HG03575 (cell line): ENCODE measurements around the gene ZMAT5.

Source experiments
- ATAC-seq: cut with Tn5 transposase; IDR thresholded peaks from one replicate; pipeline ENCODE4 v1.9.1; 2021; ENCODE audit not compliant: unreplicated experiment, insufficient number of reproducible peaks, low FRiP score; ENCODE audit errors: extremely low read depth

Gene ZMAT5

DNA sequence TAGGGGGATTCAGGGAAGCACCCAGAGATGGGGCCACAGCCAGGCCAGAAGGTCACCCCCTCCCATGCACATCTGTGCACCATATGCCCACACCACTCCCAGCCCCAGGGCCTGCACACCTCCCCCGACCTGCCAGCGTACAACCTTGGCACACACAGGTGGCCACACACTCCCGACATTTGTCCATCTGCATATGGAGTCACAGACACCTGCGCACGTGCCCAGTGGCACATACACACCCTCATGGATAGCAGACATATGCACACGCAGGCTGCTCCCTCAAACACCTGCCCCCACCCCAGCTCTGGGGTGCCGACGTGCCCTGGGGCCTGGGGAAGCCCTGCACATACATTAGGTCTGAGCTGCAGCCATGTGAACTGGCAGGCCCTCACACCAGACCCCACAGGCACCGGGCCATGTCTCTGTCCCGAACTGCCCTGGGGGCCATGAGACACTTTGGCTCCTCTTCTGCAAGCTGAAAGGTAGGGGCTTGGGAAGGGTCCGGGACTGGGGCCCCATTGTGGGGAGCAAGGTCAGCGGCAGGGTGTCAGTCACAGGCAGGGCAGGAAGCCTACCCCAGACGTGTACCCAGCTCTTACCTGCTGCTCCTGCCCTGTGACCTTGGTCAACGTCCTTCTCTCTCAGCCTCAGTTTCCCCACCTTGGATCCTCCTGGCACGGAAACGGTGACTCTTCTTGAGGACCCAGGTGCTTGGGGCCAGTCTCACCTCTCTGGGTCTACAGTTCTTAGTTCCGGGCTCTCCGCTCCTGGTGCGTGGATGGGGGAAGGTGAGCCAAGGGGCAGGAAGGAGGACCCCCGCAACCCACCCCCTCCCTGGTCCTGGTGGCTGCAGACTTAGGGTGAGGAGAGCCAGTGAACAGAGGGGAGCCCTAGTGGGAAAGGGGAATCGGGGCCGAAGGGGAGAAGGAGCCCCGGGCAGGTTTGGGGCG is 47.6 kb downstream of the ZMAT5 start:
- ATAC-seq = no peak

DNA sequence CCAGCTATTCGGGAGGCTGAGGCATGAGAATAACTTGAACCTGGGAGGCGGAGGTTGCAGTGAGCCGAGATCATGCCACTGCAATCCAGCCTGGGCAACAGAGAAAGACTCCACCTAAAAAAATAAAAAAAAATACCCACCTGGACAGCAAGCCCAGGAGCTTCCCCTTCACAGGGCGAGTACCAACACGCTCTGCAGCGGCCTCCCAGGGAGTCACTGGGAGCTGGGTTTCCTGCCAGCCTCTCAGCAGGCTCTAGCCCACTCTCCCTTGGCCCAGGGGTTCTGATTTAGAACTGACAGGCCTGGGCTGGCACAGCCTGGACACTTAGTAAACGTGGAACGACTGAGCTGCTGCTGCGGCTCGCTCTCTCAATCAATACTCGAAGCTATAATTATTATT is 49.0 kb downstream of the ZMAT5 start:
- no peak for ATAC-seq

DNA sequence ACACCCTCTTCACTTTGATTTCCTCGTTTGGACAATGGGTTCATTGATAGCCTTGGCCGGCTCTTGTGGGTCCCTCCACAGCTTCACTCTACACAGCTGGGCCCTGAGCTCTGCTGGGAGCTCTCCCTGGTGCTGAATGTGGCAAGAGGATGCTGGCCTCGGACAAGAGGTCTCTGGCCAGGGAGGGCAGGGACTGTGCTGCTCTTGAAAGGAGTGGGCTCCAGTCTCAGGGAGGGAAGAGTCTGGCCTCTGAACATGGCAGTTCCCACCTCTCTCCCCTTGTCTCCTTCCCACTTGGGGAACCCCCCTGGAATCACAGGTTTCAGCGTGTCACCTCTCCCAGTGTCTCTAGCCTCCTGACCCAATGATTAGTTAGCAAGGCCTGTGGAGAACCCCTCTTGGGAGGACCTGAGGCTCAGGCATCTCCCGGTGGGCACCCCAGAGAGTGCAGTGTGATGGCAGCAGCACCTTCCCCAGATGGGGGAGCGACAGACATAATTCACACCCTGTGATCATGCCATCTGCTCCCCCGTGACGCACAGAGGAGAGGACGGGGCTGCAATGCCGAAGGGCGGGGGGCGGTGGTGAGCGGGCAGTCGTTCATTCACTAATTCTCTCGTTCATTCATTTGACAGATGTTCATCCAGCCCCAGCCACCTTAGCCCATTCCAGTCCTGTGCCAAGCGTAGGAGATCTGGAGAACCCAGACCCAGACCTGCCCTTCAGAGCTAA is 49.8 kb downstream of the ZMAT5 start:
- ATAC-seq = no peak

DNA sequence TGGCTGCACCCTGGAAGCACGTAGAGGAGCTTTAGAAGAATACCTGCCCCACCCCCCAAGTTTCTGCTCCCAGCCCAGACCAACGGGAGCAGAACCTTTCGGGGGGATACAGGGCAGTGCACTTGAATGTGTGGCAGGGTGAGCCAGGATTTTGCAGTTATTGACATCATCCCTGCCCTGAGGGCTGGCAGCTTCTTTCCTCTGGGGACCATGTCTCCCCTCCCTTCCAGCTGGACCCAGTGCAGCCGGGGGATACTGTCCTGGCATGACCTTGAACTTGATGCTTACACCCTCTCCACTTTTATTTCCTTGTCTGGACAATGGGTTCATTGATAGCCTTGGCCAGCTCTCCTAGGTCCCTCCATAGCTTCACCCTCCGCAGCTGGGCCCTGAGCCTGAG is 51.1 kb downstream of the ZMAT5 start:
- ATAC-seq = no peak

DNA sequence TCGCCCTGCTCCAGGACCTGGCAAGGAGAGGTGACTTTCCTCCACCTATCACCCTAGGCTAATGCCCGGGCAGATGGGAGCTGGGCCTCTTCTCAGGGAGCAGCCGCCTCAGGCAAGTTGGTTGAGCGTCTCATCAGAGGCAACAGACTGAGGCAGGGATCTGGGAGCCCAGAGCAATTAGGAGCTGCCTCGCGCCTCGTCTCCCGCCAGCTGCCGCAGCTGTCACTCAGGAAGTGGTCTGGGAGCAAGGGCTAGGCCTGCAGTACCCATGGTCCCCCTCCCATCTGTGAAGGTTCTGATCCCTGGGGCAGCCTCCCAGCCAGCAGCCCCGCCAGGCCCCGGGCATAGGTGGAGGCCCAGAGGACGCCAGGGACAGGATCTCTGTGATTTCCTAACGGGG is 51.6 kb downstream of the ZMAT5 start:
- no peak for ATAC-seq

DNA sequence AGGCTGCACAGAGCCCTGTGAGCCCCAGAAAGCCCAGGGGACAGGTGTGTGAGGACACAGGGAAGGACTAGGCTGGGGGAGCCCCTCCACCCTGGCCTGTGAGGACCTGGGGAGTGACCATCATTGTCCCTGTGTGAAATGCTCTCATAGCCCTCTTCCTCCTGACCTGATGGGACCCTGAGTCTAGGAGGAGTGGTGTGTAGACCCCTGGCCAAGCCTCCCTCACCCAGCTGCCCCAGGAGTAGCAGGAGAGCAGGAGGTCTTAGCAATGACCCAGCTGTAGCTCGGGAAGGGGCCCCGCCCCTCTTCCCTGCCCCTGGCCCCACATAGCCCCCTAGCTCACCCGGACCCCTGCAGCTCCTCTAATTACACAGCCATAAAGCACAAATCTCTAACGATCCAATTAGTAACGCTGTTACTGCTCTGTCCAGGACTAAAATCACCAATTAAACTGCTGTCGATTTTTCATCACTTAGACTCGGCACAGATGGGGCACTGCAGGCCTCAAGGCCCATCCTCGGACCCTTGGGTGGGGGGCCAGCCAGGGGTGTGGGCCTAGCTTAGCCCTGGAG is 53.6 kb downstream of the ZMAT5 start:
- ATAC-seq = no peak

DNA sequence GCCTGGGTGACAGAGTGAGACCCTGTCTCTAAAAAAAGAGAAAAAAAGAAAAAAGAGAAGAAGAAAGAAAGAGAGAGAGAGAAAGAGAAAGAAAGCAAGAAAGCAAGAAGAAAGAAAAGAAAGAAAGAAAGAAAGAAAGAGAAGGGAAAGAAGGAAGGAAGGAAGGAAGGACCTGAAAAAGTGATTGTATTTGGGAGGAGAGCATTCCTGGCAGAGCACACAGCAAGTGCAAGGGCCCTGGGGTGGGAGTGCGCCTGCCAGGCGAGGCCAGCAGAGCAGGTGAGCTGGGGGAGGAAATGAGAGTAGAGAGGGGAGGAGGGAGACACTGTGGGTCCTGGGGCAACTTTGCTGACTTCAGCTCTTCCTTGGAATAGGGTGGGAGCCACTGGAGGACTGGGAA is 54.7 kb downstream of the ZMAT5 start:
- ATAC-seq = no peak

DNA sequence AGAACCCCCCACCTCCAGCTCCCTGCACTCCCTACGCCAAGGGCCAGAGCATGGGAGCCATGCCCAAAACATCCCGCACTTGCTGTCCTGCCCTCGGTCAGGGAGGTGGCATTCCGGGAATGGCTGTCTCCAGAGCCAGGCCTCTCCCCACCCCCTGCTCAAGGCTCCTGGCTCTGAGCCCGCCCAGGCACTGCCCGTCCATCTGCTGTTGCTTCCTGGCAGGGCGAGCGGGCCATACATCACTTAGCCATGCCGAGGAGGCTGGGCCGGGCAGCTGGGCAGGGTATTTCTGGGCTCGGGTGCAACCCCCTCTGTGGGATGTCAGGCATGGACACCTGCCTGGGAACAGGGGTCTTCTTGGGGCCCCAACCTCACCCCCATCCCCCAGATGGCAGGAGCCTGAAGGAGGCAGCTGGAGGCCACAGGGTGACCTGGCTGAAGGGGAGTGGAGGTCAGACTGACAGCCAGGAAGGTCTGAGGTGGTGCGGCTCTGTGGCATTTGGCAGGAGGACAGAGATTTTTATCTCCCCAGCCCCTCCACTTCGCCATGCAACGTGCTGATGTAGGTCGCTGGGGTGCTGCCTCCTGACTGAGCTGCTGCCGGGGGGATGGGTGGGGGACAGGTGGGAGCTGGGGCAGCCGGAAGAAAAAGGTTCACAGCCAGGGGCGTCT is 55.7 kb downstream of the ZMAT5 start:
- no peak for ATAC-seq

DNA sequence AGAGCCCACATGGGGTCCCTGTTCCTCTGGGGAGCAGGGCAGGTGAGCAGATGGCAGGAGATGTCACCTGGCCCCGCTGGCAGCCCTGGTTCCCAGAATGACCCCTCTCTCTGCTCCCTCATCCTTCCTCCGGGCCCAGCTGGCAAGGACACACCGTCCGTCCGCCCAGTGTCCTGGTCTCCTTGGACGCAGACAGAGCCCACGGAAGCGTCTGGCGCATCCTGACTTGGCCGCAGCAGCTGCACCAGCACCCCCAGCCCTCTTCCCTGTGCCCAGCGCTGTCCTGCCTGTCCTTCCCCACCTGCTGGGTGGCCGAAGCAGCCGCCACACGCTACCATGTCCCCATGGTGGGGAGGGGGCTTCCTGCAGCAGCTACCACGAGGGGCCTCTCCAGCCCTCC is 56.6 kb downstream of the ZMAT5 start:
- ATAC-seq = no peak

DNA sequence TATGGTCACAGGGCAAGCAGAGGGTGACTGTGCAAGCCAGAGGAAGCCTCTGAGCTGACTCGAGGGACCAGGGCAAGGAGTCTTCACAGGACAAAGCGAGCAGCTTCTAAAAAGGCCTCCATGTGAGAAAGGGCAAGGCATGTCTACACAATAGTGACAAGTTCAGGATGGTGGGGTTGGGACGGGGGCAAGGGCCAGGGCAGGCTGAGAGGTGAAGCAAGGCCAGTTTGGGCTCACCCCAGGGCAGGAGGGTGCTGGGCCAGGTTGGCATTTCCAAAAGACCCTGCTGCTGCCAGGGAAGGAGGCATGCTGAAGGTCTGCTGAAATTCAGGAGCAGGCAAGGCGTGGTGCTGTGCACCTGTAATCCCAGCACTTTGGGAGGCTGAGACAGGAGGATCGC is 59.3 kb downstream of the ZMAT5 start:
- no peak for ATAC-seq

DNA sequence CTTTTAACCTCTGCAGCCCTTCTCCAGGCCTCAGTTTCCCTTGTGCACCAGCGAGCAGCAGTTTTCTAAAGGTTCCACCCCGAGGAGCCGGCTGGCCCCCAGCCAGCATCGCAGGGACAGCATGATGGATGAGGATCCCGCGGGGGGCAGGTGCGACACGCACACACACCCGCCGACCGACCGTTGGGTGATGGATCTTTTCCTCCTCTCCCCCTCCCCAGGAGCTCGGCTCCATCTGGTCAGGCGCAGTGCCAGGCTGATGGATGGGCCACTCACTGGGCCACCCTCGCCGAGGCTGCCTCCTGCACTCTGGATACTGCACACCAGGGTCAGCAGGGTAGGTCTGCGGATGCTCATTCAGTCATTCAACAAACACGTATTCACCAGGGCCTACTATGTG is 59.8 kb downstream of the ZMAT5 start:
- no peak for ATAC-seq

DNA sequence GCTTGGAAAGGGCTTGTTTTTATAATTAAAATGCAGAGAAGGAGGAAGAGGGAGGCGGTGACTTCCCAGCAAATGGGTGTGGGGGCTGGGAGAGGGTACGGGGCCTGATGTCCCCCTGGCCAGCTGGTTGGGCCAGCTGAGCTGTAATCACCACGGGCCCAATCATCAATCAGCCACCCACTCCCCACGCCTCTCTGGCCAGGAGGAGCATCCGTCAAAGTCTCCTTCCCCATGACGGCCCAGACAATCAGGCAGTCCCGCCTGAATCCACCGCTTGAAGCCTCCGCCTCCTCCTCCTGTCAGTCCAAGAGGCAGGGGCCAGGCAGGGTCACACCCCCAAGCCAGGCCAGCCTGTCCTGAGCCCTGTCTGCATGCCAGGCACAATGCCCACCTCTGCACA is 60.3 kb downstream of the ZMAT5 start:
- no peak for ATAC-seq

DNA sequence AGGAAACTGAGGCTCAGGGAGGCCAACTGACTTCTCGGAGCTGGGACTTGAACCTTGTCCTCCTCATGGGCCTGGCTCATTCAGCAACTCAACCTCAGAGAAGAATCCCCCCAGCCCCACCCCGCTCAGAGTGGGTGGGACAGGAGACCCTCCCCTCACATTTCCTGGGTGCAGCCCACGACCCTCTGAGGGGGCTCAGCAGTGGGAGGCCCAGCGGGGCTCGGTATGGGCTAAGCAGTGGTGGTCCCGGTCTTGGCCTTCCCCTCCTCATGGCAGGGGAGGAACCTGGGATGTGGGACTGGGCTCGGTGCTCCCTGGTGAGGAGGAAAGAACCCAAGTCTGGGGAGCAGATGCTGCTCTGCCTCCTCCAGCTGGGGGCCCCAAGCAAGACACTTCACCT is 61.2 kb downstream of the ZMAT5 start:
- ATAC-seq = no peak

DNA sequence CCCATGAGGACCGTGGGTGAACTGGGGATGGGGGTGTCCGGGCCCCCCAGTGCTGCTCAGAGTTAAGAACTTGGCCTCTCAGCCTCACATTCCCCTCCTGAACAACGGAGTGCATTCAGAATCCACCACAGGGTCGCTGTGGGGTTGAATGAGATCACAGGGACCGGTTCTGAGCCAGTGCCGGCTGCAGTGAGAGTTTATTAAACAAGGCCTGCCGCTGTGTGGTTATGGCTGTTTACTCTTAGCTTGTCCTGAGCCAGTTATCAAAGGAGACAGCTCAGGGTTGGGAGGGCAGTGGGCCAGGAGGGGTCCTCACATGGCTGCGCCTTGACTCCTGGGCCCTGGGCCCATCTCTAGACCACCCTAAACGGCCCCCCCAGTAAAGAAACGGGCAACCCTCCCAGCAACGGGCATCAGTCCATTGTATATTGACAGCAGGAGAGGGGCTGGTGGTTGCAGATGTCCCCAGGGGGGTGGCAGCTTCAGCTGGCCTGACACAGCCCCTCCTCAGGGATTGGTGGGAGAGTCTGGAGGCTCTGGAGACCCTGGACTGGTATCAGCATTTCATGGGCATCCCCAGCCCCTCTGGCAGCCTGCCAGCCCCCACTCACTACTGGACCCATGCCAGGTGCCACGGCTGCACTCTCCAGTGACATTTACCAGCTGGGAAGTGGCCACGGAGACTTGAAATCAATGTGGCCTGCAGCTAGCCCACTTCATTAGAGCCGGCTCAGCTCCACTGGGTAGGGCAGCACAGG is 62.1 kb downstream of the ZMAT5 start:
- ATAC-seq = no peak

DNA sequence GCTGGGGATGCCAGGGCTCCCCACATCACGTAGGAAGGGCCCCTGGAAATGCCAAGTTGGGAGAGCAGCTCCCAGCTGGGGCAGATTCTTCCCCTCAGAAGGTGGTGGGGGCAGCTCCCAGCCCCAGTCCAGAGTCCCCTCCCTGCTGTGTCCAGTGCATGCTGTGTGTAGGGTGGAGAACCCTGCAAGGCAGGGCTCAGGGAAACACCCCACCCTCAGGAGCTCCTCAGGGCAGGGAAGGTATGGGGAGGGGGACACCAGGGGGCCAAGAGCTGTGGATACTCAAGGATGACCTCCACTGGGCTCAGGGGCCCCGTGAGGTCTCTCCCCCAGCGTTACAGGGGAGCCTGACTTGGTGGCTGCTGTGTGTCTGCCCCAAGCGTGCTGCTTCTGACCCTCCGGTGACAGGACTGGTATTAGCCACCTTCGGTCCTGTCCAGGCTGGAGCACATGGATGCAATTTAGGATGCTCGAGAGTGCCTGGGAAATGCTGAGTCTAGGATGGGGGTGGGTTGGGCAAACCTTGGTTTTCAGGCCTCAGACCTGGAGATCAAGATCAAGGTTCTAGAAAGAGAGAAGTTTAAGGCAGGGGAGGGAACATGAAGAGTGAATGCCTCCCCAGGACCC is 63.1 kb downstream of the ZMAT5 start:
- ATAC-seq = no peak

DNA sequence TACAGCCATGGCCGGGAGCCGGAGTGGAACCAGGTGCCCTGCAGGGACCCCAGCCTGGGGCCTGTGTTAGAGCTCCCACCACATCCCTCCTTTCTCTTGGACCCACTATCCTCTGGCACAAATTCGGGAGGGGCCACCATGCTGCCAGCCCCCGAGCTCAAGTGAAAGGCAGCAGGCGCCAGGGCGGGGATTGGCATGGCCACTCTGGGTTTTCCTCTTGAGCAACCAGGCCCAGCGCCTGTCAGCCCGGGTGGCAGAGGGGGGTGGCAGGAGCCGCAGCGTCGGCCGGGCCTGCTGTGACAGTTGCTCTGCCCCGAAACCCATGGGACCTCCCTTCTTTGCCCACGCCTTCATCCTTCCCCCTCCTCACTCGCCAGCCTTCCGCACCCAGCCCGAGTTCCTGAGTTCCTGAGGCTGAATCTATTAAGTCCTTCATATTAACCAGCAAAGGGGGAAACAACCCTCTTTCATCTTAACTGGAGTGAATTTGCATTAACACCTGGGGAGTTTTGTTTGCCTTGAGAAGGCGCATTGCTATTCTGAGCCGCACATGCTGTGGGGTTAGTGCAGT is 63.8 kb downstream of the ZMAT5 start:
- no peak for ATAC-seq

DNA sequence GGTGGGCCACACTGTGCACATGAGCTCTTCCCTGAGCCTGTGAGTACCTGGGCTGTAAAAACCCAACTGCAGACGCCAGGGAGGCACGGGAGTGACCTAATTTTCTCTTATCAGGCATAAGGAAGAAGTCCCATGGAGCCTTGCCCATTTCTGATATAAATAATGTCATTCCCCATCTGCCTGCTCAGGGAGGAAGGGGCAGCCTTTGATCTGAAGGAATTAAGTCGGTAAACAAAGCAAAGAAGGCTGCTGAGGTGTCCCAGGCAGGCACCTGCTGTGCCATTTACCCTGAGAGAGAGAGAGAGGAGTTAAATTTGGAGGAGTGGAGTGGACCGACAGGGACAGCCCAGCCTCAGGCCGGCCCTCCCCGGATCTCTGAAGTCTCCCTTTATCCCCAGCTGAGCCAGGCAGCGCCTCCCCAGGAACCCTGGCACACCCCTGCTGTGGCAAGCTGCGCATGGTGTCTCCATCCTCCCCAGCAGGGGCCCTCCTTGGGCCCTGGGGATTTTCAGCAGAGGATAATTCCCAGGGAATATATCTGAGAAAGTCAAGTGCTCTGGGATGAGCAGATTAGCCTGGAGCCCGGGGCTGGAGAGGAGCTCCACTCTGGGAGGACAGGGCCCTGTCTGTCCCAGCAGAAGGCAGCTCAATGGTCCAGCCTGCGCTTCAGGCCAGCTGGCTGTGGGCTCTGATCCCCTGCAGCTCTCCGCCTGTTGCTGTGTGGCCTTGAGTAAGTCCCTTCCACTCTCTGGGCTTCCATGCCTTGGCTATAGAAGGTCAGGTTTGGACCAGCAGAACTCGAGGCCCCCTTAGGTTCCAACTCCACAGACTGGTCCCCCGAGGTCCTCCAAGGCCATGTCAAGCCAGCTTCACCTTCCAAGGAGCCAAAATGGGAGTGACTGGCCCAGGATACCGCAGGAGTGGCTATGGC is 64.5 kb downstream of the ZMAT5 start:
- ATAC-seq = no peak
